Measurements from ENCODE around the gene PRKCQ. TPM values are rescaled to one million over a fixed set of nuclear protein-coding genes. Genes with fewer than 3 reads are reported as not detected.

The PRKCQ gene
- total RNA-seq, 1 donor from 2014 or later: 0.15 TPM

DNA sequence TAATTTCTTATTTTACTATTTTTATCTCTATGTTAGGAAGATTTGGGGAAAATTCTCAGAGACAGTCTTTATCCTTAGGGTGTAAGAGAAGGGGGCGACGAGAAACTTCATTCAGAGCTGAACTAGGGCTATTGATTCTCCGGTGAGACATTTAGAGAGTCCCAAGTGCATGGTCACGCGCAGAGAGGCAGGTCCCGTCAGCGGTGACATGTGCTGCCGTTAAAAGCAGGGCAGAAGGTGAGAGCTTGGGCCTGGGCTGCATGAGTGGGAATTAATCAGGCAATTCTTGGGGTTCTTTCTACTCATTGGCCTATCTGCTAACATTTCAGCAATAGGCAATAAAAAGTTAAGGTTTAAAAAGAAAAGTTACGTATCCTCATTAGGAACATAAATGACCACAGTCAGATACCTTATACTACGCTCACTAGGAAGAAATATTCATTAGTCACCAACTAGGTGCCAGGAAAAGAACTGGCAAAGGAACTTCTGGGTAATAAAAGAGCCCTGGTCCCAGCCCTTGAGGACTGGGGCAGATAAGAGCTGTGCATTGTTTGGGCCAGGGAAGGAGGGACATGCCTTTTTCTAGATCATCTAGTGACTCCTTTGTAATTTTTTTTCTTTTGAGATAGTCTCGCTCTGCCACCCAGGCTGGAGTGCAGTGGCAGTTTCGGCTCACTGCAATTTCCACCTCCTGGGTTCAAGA, 21.2 kb downstream of the PRKCQ start:
- DNase-seq (ENCODE audit: low spot score): no peak
- Mint-ChIP-seq H3K27ac (ENCODE audit: unreplicated experiment) (no peak overlapping the region), H3K4me1 (ENCODE audit: low read depth) (no peaks in the 10 kb centered on the region), H3K36me3 (ENCODE audit: low read depth) (no peaks in the 10 kb centered on the region), H3K9me3 (ENCODE audit: low read depth) (no peaks in the 10 kb centered on the region), H3K4me3 (ENCODE audit: unreplicated experiment) (no peak overlapping the region), H3K27me3 (ENCODE audit: low read depth) (peaks cover 35% of the 10 kb centered on the region)
- TF ChIP-seq, protein P1, sequence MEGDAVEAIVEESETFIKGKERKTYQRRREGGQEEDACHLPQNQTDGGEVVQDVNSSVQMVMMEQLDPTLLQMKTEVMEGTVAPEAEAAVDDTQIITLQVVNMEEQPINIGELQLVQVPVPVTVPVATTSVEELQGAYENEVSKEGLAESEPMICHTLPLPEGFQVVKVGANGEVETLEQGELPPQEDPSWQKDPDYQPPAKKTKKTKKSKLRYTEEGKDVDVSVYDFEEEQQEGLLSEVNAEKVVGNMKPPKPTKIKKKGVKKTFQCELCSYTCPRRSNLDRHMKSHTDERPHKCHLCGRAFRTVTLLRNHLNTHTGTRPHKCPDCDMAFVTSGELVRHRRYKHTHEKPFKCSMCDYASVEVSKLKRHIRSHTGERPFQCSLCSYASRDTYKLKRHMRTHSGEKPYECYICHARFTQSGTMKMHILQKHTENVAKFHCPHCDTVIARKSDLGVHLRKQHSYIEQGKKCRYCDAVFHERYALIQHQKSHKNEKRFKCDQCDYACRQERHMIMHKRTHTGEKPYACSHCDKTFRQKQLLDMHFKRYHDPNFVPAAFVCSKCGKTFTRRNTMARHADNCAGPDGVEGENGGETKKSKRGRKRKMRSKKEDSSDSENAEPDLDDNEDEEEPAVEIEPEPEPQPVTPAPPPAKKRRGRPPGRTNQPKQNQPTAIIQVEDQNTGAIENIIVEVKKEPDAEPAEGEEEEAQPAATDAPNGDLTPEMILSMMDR (IDR thresholded peaks at IDR 0.05): no peak

DNA sequence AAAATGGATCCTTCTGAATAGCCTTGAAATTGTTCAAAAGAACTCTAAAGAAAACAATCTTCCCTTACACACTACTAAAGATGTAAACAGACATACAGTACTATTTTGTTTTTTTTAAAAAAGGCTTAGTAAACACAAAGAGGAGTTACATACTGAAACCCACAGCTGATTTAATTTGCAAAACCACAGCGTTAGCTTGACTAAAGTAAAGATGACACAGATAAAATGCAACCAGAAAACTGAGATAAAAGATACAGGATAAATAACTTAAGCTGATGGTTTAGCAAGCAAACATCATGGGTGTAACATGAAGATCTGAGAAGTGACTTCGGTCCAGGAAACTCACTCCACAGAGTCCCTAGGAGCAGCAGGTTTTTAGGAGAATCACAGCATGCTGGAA, 21.8 kb downstream of the PRKCQ start:
- DNase-seq (ENCODE audit: low spot score): no peak
- Mint-ChIP-seq H3K4me1 (ENCODE audit: low read depth) (no peaks in the 10 kb centered on the region), H3K27ac (ENCODE audit: unreplicated experiment) (no peak overlapping the region), H3K9me3 (ENCODE audit: low read depth) (no peaks in the 10 kb centered on the region), H3K36me3 (ENCODE audit: low read depth) (no peaks in the 10 kb centered on the region), H3K4me3 (ENCODE audit: unreplicated experiment) (no peak overlapping the region), H3K27me3 (ENCODE audit: low read depth) (peaks cover 36% of the 10 kb centered on the region)
- TF ChIP-seq, protein P1 (IDR thresholded peaks at IDR 0.05): no peak

DNA sequence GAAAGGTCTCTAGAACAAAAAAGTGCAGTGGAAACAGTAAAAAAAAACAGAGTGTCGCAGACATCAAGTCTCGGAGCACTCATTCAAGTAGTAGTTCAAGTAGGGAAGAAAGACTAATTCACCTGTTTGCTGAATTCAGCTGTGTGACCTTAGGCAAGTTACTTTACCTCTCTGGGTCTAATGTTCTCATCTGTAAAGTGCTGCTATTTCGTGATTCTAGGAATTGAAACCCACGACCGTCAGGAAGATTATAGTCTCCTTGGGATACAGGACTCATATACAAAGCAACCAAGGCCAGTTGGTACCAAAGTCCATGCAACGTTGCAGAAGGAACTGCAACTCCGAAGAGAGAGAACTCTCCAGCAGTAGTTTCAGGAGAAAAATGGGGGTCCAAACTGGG, 26.1 kb downstream of the PRKCQ start:
- no peaks in the 10 kb centered on the region for H3K36me3 Mint-ChIP-seq (ENCODE audit: low read depth)
- no peak overlapping the region for H3K27ac Mint-ChIP-seq (ENCODE audit: unreplicated experiment)
- no peak overlapping the region for H3K4me3 Mint-ChIP-seq (ENCODE audit: unreplicated experiment)
- TF ChIP-seq, protein P1 (IDR thresholded peaks at IDR 0.05): no peak
- H3K9me3 Mint-ChIP-seq (ENCODE audit: low read depth): no peaks in the 10 kb centered on the region
- DNase-seq (ENCODE audit: low spot score): no peak
- H3K27me3 Mint-ChIP-seq (ENCODE audit: low read depth): peaks cover 30% of the 10 kb centered on the region
- no peaks in the 10 kb centered on the region for H3K4me1 Mint-ChIP-seq (ENCODE audit: low read depth)

DNA sequence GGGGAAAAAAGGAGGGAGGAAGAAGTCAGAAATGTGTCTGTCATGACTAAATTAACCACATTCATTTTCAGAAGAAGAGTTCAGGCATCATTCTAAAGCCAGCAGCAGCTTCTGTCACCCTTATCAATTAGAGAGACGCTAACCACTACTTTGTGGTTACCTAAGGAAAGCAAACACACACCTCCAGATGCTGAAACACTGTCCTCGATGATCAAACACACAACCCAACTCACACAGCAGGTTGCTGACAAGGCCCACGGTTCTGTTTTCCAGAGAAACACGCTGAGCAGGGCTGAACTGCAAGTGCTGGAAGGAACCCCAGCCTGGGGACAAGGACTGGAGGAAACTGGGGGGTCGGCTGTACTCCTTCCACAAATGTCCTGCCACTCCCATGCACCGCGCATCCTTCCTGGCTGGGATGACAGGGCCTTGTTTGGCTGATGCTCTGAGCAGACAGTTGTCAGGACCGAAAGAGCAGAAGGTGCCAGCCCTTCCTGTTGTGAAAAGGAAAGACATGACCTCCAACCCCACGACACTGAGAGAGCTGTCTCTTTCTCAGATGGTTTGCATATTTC, 36.6 kb downstream of the PRKCQ start:
- Mint-ChIP-seq H3K4me1 (ENCODE audit: low read depth) (no peaks in the 10 kb centered on the region), H3K36me3 (ENCODE audit: low read depth) (no peaks in the 10 kb centered on the region), H3K9me3 (ENCODE audit: low read depth) (peaks cover 4% of the 10 kb centered on the region), H3K27ac (ENCODE audit: unreplicated experiment) (no peak overlapping the region), H3K27me3 (ENCODE audit: low read depth) (peaks cover 10% of the 10 kb centered on the region), H3K4me3 (ENCODE audit: unreplicated experiment) (no peak overlapping the region)
- TF ChIP-seq, protein P1 (IDR thresholded peaks at IDR 0.05): no peak
- no peak for DNase-seq (ENCODE audit: low spot score)

DNA sequence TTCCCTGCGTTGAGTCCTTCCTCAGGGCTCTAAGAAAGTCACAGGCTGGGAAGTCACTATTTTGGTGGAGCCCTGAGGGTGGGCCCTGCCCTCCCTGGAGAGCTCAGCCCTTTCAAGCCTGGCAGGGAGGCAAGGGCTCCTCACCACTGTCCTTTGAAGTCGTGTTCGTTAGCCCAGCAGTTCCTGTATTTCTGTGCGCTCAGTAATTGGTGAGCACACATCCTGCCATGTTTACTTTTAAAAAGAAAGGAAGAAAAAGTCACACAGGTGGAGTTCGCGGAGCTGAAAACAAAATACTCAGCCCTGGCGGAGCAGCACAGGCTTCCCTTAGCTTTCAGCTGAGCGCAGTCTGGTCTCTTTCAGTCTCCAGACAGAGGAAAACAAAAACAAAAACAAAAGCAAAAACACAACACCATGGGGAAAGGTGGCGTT, 37.1 kb downstream of the PRKCQ start:
- TF ChIP-seq, protein P1 (IDR thresholded peaks at IDR 0.05): no peak
- Mint-ChIP-seq H3K27ac (ENCODE audit: unreplicated experiment) (no peak overlapping the region), H3K9me3 (ENCODE audit: low read depth) (peaks cover 4% of the 10 kb centered on the region), H3K4me1 (ENCODE audit: low read depth) (no peaks in the 10 kb centered on the region), H3K36me3 (ENCODE audit: low read depth) (no peaks in the 10 kb centered on the region), H3K4me3 (ENCODE audit: unreplicated experiment) (no peak overlapping the region), H3K27me3 (ENCODE audit: low read depth) (peaks cover 12% of the 10 kb centered on the region)
- no peak for DNase-seq (ENCODE audit: low spot score)

Data from chondrocyte (in vitro differentiated cells).